ENCODE results near the gene SSBP1. TPM values are rescaled to one million over a fixed set of nuclear protein-coding genes. Genes with fewer than 3 reads are reported as not detected.

The SSBP1 gene
- total and polyA plus RNA-seq, 8 donors = 28.5 to 88.8 (median 47.4) TPM

GRCh38 chr7:141702047-141702567 lies 36.1 kb upstream of the SSBP1 start, which contains the start of gene DENND11:
Gene DENND11 (minus strand): TSS chr7:141702166. CDS start chr7:141702153, 13 bp downstream.
- FAIRE-seq (no peak), DNase-seq (peak; percentile 55 to 86 (median 68)), ATAC-seq (peak; percentile 80 to 85 (median 82))
- WGBS, 2 donors = 0 to 1% methylated on average over 54 to 62 of the region's 62 CpGs
- peaks cover 11 to 16% (median 13%) of the 10 kb centered on the region in 3 donors for H3K4me1 ChIP-seq
- no peaks in the 10 kb centered on the region for H3K36me3 ChIP-seq
- TF ChIP-seq CTCF (IDR thresholded peaks at IDR 0.05) = no peak
- intact Hi-C loops (cut with DNase I) = no loop called here
- H3K27ac ChIP-seq = peak within 1 kb of the TSS; percentile 54 to 83 (median 74)
- H3K27me3 ChIP-seq = no peaks in the 10 kb centered on the region
- peak within 1 kb of the TSS; percentile 51 to 83 (median 78) for H3K4me3 ChIP-seq
- no peaks in the 10 kb centered on the region for H3K9me3 ChIP-seq

- FAIRE-seq = no peak
- ATAC-seq = no peak
- Histone ChIP-seq H3K4me1 (peaks cover 7 to 10% (median 7%) of the 10 kb centered on the region in 3 donors), H3K27ac (peak overlapping the region in 2 of 4 donors; percentile 66 to 76), H3K36me3 (no peaks in the 10 kb centered on the region), H3K27me3 (no peaks in the 10 kb centered on the region), H3K9me3 (no peaks in the 10 kb centered on the region), H3K4me3 (peak overlapping the region in 2 of 4 donors; percentile 59 to 80)
- TF ChIP-seq CTCF (IDR thresholded peaks at IDR 0.05) = no peak
- WGBS, 2 donors = 30 to 39% methylated on average over 4 of the region's 4 CpGs
- intact Hi-C loops (cut with DNase I) = no loop called here
- no peak for DNase-seq
Observed at GRCh38 chr7:141702892-141703291, 35.3 kb upstream of the SSBP1 start.

GRCh38 chr7:141704112-141704511 lies 34.0 kb upstream of the SSBP1 start:
- FAIRE-seq (no peak), ATAC-seq (no peak), DNase-seq (no peak)
- H3K9me3 ChIP-seq = no peaks in the 10 kb centered on the region
- H3K4me1 ChIP-seq = peaks cover 7 to 10% (median 7%) of the 10 kb centered on the region in 3 donors
- H3K27me3 ChIP-seq = no peaks in the 10 kb centered on the region
- intact Hi-C loops (cut with DNase I) = no loop called here
- no peaks in the 10 kb centered on the region for H3K36me3 ChIP-seq
- H3K27ac ChIP-seq = no peak overlapping the region
- 26 to 28% methylated on average over 3 of the region's 3 CpGs for WGBS, 2 donors
- no peak overlapping the region for H3K4me3 ChIP-seq
- no peak for TF ChIP-seq CTCF (IDR thresholded peaks at IDR 0.05)

GRCh38 chr7:141704741-141705140 lies 33.4 kb upstream of the SSBP1 start:
- Histone ChIP-seq H3K27me3 (no peaks in the 10 kb centered on the region), H3K9me3 (no peaks in the 10 kb centered on the region), H3K4me1 (peaks cover 7 to 10% (median 7%) of the 10 kb centered on the region in 3 donors), H3K36me3 (no peaks in the 10 kb centered on the region), H3K27ac (no peak overlapping the region), H3K4me3 (no peak overlapping the region)
- ATAC-seq (no peak), FAIRE-seq (no peak), DNase-seq (no peak)
- no peak for TF ChIP-seq CTCF (IDR thresholded peaks at IDR 0.05)
- WGBS, 2 donors = 90 to 95% methylated on average over 5 of the region's 5 CpGs
- intact Hi-C loops (cut with DNase I) = no loop called here

Data from pancreas (tissue), 10 donors.